ENCODE data around the gene IL17REL. TPM values are rescaled to one million over a fixed set of nuclear protein-coding genes. Genes with fewer than 3 reads are reported as not detected.

The IL17REL gene
- total and polyA plus RNA-seq, 10 of the 15 experiments (the other 5 are each of a cell fraction or from before 2014, with no cell fraction given), result 0.03 TPM; not detected in 9

GRCh38 chr22:49997932-49998717 lies 14.4 kb downstream of the IL17REL start:
- FAIRE-seq, result no peak
- POLR2A ChIA-PET, result no interaction called here
- no peak overlapping the region for H3K27ac ChIP-seq (ENCODE audit: control insufficient read depth, insufficient read depth)
- H3K9me3 ChIP-seq (replicated peaks; ENCODE audit: control insufficient read depth, insufficient read depth, low read length), result no peaks in the 10 kb centered on the region
- SMC1A ChIA-PET (ENCODE audit: uncharacterized antibody, unreplicated experiment), result no interaction called here
- H3K4me1 ChIP-seq (ENCODE audit: control insufficient read depth, insufficient read depth, low read length), result no peaks in the 10 kb centered on the region
- in situ Hi-C loops (cut with MboI), result no loop called here
- RAD21 ChIA-PET (ENCODE audit: unreplicated experiment), result no interaction called here
- no peak overlapping the region for H3K4me3 ChIP-seq
- no peak overlapping the region for H3K9ac ChIP-seq (ENCODE audit: control insufficient read depth, insufficient read depth, low read length)
- CTCF ChIA-PET, result interaction anchor here (0.7 kb wide), 1 partner anchor 67 kb away, joined by 4 read pairs; no protein-coding TSS in a partner anchor
- H3K36me3 ChIP-seq (ENCODE audit: control insufficient read depth in 2 of 2, insufficient read depth in 2 of 2, low read length in 1 of 2), result no peaks in the 10 kb centered on the region
- no TSS peak for BruUV-seq (replicated peaks)
- ATAC-seq, result no peak
- H3K27me3 ChIP-seq (replicated peaks in 1 of 2; ENCODE audit: control insufficient read depth in 2 of 2, insufficient read depth in 2 of 2, low read length in 1 of 2), result no peaks in the 10 kb centered on the region
- no peak for DNase-seq (ENCODE audit: low read depth, low spot score)
- no peak overlapping the region for H3K4me2 ChIP-seq (ENCODE audit: control insufficient read depth, insufficient read depth)
- intact Hi-C loops (cut with micrococcal nuclease; ENCODE audit: unreplicated experiment), result no loop called here
- no peaks in the 10 kb centered on the region for H4K20me1 ChIP-seq (ENCODE audit: control insufficient read depth, insufficient read depth)
- H2AFZ ChIP-seq (ENCODE audit: control insufficient read depth, low read depth, low read length), result no peak overlapping the region
- TF ChIP-seq POLR2AphosphoS2 (IDR thresholded peaks at IDR 0.05; ENCODE audit: low read depth, low read length) (no peak), PBX3 (IDR thresholded peaks at IDR 0.05; ENCODE audit: insufficient replicate concordance, low read depth, low read length) (peak; percentile 17)
- TF ChIP-seq, protein P1, sequence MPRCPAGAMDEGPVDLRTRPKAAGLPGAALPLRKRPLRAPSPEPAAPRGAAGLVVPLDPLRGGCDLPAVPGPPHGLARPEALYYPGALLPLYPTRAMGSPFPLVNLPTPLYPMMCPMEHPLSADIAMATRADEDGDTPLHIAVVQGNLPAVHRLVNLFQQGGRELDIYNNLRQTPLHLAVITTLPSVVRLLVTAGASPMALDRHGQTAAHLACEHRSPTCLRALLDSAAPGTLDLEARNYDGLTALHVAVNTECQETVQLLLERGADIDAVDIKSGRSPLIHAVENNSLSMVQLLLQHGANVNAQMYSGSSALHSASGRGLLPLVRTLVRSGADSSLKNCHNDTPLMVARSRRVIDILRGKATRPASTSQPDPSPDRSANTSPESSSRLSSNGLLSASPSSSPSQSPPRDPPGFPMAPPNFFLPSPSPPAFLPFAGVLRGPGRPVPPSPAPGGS (IDR thresholded peaks at IDR 0.05; ENCODE audit: borderline replicate concordance, insufficient read depth, low read depth, low read length, poor library complexity, severe bottlenecking), result peak; percentile 75
- H3K79me2 ChIP-seq (ENCODE audit: control insufficient read depth, insufficient read depth, low read length), result no peaks in the 10 kb centered on the region
- whole genome bisulfite sequencing (ENCODE audit: insufficient coverage, insufficient replicate concordance, low lambda C conversion rate, missing lambda C conversion rate), result 64% methylated on average over 20 of the region's 21 CpGs
